Prostate gland (tissue), 2 donors: ENCODE measurements around the gene KLF13. TPM values are rescaled to one million over a fixed set of nuclear protein-coding genes. Genes with fewer than 3 reads are reported as not detected.

Source experiments
- DNase-seq: peaks from one replicate; pipeline ENCODE4 v3.0.0-alpha.2; 2019; ENCODE audit warnings: low spot score
- H3K27ac ChIP-seq, 2 donors: fragments of 200-600 bp; sonication (generic); 2 replicates each; pipeline ENCODE4 v1.5.1; 2017 to 2019
- H3K27me3 ChIP-seq: fragments of 200-600 bp; sonication (generic); replicated peaks from 2 replicates; pipeline ENCODE4 v1.5.1; 2019; ENCODE audit not compliant: insufficient read depth
- H3K36me3 ChIP-seq, 2 donors: fragments of 200-600 bp; sonication (generic); 1 replicate in 1 of 2; 2 replicates in 1 of 2; pipeline versions ENCODE4 v1.5.1 to v1.8.1; 2017 to 2019
- H3K4me1 ChIP-seq: fragments of 200-600 bp; sonication (generic); replicated peaks from 2 replicates; pipeline ENCODE4 v1.5.1; 2019
- H3K4me3 ChIP-seq, 2 donors: fragments of 200-600 bp; sonication (generic); 2 replicates each; pipeline ENCODE4 v1.5.1; 2017 to 2019
- H3K9me3 ChIP-seq: fragments of 200-600 bp; sonication (generic); 2 replicates; pipeline ENCODE4 v1.5.1; 2017
- CTCF ChIP-seq, 4 experiments: fragments of 200-600 bp in 2 of 4; fragments of 450-650 bp in 2 of 4; sonication (generic) in 2 of 4; IDR thresholded peaks; 1 replicate in 3 of 4; 2 replicates in 1 of 4; pipeline ENCODE4 v1.5.1; 2016 to 2019; ENCODE audit warnings: antibody characterized with exemption in 4 of 4, mild to moderate bottlenecking in 2 of 4, moderate library complexity in 2 of 4
- POLR2A ChIP-seq: fragments of 450-650 bp; IDR thresholded peaks from one replicate; pipeline ENCODE4 v1.6.1; 2016; ENCODE audit warnings: antibody characterized with exemption, mild to moderate bottlenecking
- POLR2AphosphoS5 ChIP-seq: sonication (generic); formaldehyde crosslinking; IDR thresholded peaks from one replicate; pipeline ENCODE4 v1.6.1; 2017; ENCODE audit warnings: antibody characterized with exemption
- WGBS: methylation state at CpG from one replicate; pipeline ENCODE4 v1.1.5; 2018; 5-methylcytosine and 5-hydroxymethylcytosine counted together
- intact Hi-C: fragments of 100-400 bp; cut with DNase I; formaldehyde crosslinking; loops from one replicate; pipeline ENCODE4 v1.14.2; 2022
- total RNA-seq, 2 donors: library from RNA; depleted of rRNA; stranded (reverse); fragments of >200 nt; gene quantifications; one replicate each; pipeline ENCODE4 v1.1.0, GENCODE V29; 2016

KLF13 gene
- total RNA-seq, 2 donors from 2014 or later = 16.6 to 56.5 TPM

GRCh38 chr15:31339558-31339895 is 12.9 kb downstream of the KLF13 start:
- H3K9me3 ChIP-seq = no peaks in the 10 kb centered on the region
- 39% methylated on average over 10 of the region's 10 CpGs for WGBS
- H3K4me1 ChIP-seq = peaks cover 46% of the 10 kb centered on the region
- TF ChIP-seq CTCF (IDR thresholded peaks at IDR 0.05) (no peak), POLR2AphosphoS5 (peak; percentile 26), POLR2A (no peak)
- H3K4me3 ChIP-seq = no peak overlapping the region
- no peaks in the 10 kb centered on the region for H3K36me3 ChIP-seq
- peak overlapping the region; percentile 69 to 74 for H3K27ac ChIP-seq
- H3K27me3 ChIP-seq = no peaks in the 10 kb centered on the region
- intact Hi-C loops = no loop called here
- DNase-seq = no peak

GRCh38 chr15:31340047-31340446 is 13.4 kb downstream of the KLF13 start:
- peak overlapping the region; percentile 69 to 74 for H3K27ac ChIP-seq
- no peaks in the 10 kb centered on the region for H3K36me3 ChIP-seq
- WGBS = 64% methylated on average over 5 of the region's 5 CpGs
- H3K27me3 ChIP-seq = no peaks in the 10 kb centered on the region
- no peak for DNase-seq
- no peak overlapping the region for H3K4me3 ChIP-seq
- no peaks in the 10 kb centered on the region for H3K9me3 ChIP-seq
- TF ChIP-seq POLR2AphosphoS5 (no peak), CTCF (IDR thresholded peaks at IDR 0.05) (no peak), POLR2A (no peak)
- intact Hi-C loops = loop anchor here (5.0 kb wide), 1 partner anchor 348 kb away; the partner anchor contains the start of gene MTMR10
- H3K4me1 ChIP-seq = peaks cover 42% of the 10 kb centered on the region

- Histone ChIP-seq H3K27me3 (no peaks in the 10 kb centered on the region), H3K4me1 (peaks cover 40% of the 10 kb centered on the region), H3K36me3 (no peaks in the 10 kb centered on the region), H3K27ac (peak overlapping the region; percentile 69 to 74), H3K4me3 (no peak overlapping the region), H3K9me3 (no peaks in the 10 kb centered on the region)
- 95% methylated on average over 7 of the region's 7 CpGs for WGBS
- intact Hi-C loops = loop anchor here (5.0 kb wide), 1 partner anchor 348 kb away; the partner anchor contains the start of gene MTMR10
- DNase-seq = no peak
- TF ChIP-seq POLR2A (no peak), CTCF (IDR thresholded peaks at IDR 0.05) (no peak), POLR2AphosphoS5 (no peak)
Measured at GRCh38 chr15:31340592-31340991, 14.0 kb downstream of the KLF13 start.

GRCh38 chr15:31341071-31341470 is 14.4 kb downstream of the KLF13 start:
- 90% methylated on average over 4 of the region's 4 CpGs for WGBS
- Histone ChIP-seq H3K4me3 (no peak overlapping the region), H3K27me3 (no peaks in the 10 kb centered on the region), H3K4me1 (peaks cover 35% of the 10 kb centered on the region), H3K9me3 (no peaks in the 10 kb centered on the region), H3K27ac (peak overlapping the region in 1 of 2 donors; percentile 31), H3K36me3 (no peaks in the 10 kb centered on the region)
- TF ChIP-seq POLR2A (no peak), POLR2AphosphoS5 (no peak), CTCF (IDR thresholded peaks at IDR 0.05) (no peak)
- DNase-seq = no peak
- intact Hi-C loops = loop anchor here (5.0 kb wide), 1 partner anchor 349 kb away; the partner anchor contains the start of gene MTMR10

GRCh38 chr15:31341496-31342195 is 15.0 kb downstream of the KLF13 start:
- intact Hi-C loops = loop anchor here (5.0 kb wide), 1 partner anchor 349 kb away; the partner anchor contains the start of gene MTMR10
- Histone ChIP-seq H3K36me3 (no peaks in the 10 kb centered on the region), H3K27me3 (no peaks in the 10 kb centered on the region), H3K4me1 (peaks cover 32% of the 10 kb centered on the region), H3K9me3 (no peaks in the 10 kb centered on the region), H3K4me3 (no peak overlapping the region), H3K27ac (no peak overlapping the region)
- 92% methylated on average over 4 of the region's 4 CpGs for WGBS
- no peak for DNase-seq
- no peak for TF ChIP-seq POLR2AphosphoS5
- TF ChIP-seq POLR2A = no peak
- no peak for TF ChIP-seq CTCF (IDR thresholded peaks at IDR 0.05)
